ENCODE results near the gene CYP26B1.

- no peak for TF ChIP-seq FOXM1 (IDR thresholded peaks at IDR 0.05; ENCODE audit: borderline replicate concordance, low read depth)
- no peak for TF ChIP-seq NFIC (IDR thresholded peaks at IDR 0.05)
- no peak for TF ChIP-seq MAX (IDR thresholded peaks at IDR 0.05)
- TF ChIP-seq CREB1 (IDR thresholded peaks at IDR 0.05; ENCODE audit: low read depth): no peak
- no peak for TF ChIP-seq EGR1 (IDR thresholded peaks at IDR 0.05)
- TF ChIP-seq EP300 (IDR thresholded peaks at IDR 0.05; ENCODE audit: borderline replicate concordance): no peak
- no peak for TF ChIP-seq ZBTB7A (IDR thresholded peaks at IDR 0.05; ENCODE audit: low read depth)
- no peak for TF ChIP-seq TAF1 (IDR thresholded peaks at IDR 0.05; ENCODE audit: low read depth)
- TF ChIP-seq TEAD4 (IDR thresholded peaks at IDR 0.05): no peak
- no peak for TF ChIP-seq REST (IDR thresholded peaks at IDR 0.05; ENCODE audit: low read depth)
- TF ChIP-seq RAD21 (IDR thresholded peaks at IDR 0.05; ENCODE audit: low read depth): no peak
- no peak for TF ChIP-seq YY1 (IDR thresholded peaks at IDR 0.05; ENCODE audit: low read depth)
- no peak for TF ChIP-seq TCF12 (IDR thresholded peaks at IDR 0.05; ENCODE audit: low read depth)
- no peak for TF ChIP-seq USF1 (IDR thresholded peaks at IDR 0.05)
These were observed 43.8 kb upstream of the CYP26B1 start for GRCh38 chr2:72191441-72191840.
